Measurements from ENCODE around the gene RPRD2.

RPRD2 gene

DNA sequence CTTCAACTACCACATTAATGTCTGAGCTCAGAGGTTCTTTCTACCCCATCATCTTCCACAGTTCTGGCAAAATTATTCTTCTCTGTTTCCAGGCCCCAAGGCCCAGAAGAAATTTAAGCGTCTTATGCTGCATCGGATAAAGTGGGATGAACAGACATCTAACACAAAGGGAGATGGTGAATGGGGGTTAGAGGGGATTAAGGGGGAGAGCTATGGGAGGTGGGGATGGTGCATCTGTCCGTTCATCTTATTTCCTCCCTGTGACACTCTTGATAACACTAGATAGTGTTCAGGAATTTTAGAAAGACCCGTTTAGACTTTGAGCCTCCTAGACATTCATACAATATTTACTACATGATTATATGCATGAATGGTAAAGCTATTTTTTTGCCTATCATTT, 17.6 kb upstream of the RPRD2 start:
- no peaks in the 10 kb centered on the region for H3K9me3 ChIP-seq
- no peak overlapping the region for H3K27ac ChIP-seq
- H3K4me1 ChIP-seq, result no peaks in the 10 kb centered on the region
- DNase-seq, result no peak
- no peak overlapping the region for H3K4me3 ChIP-seq
- H3K27me3 ChIP-seq, result no peaks in the 10 kb centered on the region
- intact Hi-C loops (cut with DNase I; ENCODE audit: low total_unique reads), result no loop called here
- TF ChIP-seq, protein P1, sequence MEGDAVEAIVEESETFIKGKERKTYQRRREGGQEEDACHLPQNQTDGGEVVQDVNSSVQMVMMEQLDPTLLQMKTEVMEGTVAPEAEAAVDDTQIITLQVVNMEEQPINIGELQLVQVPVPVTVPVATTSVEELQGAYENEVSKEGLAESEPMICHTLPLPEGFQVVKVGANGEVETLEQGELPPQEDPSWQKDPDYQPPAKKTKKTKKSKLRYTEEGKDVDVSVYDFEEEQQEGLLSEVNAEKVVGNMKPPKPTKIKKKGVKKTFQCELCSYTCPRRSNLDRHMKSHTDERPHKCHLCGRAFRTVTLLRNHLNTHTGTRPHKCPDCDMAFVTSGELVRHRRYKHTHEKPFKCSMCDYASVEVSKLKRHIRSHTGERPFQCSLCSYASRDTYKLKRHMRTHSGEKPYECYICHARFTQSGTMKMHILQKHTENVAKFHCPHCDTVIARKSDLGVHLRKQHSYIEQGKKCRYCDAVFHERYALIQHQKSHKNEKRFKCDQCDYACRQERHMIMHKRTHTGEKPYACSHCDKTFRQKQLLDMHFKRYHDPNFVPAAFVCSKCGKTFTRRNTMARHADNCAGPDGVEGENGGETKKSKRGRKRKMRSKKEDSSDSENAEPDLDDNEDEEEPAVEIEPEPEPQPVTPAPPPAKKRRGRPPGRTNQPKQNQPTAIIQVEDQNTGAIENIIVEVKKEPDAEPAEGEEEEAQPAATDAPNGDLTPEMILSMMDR (IDR thresholded peaks at IDR 0.05), result no peak
- peaks cover 84 to 98% (median 90%) of the 10 kb centered on the region in 3 donors for H3K36me3 ChIP-seq

DNA sequence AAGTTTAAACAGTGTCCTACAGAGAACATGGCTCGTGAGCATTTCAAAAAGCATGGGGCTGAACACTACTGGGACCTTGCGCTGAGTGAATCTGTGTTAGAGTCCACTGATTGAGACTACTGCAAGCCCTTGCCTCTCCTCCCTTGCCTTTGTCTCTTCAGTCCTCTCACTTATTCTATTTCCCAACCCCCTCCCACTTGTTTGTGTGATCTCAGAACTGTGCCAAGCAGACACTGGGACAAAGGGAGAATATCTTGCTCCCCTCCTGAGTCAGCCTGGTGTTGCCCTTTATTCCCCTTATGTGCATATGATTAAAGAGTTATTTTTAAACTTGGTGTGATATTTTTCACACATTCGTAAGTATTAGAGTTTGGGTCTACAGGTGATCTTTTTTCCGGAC, 11.1 kb upstream of the RPRD2 start:
- H3K4me3 ChIP-seq, result no peak overlapping the region
- no peaks in the 10 kb centered on the region for H3K27me3 ChIP-seq
- no peak overlapping the region for H3K27ac ChIP-seq
- no peaks in the 10 kb centered on the region for H3K9me3 ChIP-seq
- intact Hi-C loops (cut with DNase I; ENCODE audit: low total_unique reads), result no loop called here
- H3K4me1 ChIP-seq, result no peaks in the 10 kb centered on the region
- TF ChIP-seq, protein P1 (IDR thresholded peaks at IDR 0.05), result no peak
- no peak for DNase-seq
- H3K36me3 ChIP-seq, result peaks cover 63 to 93% (median 63%) of the 10 kb centered on the region in 3 donors

DNA sequence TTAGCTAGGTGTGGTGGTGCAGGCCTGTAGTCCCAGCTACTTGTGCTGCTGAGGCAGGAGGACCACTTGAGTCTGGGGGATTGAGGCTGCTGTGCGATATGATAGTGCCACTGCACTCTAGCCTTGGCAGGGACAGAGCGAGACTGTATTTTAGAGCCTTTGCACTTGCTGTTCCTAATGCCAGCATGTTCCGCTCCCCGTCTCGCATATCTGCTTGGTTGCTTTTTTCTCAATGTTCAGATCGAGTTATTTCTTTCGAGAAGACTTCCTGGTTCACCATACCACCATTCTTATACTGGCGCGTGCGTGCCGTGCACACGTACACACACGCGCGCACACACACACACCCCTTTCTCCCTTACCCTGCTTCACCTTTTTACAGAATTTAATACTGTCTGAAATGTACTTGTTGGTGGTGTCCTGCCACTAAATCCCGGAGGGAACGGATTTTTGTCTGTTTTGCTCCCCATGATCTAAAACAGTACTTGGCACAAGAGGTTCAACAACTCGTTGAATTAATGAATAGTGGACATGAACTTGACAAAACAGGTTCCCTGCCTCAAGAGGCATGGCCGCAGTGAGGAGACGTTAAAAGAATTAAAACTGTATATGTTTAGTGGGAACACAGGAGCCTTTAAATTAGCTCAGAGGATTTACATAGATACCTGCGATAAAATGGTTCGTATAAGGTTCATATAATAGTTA, 1.1 kb upstream of the RPRD2 start:
- Histone ChIP-seq H3K4me1 (peaks cover 0 to 8% (median 0%) of the 10 kb centered on the region in 4 donors), H3K27me3 (no peaks in the 10 kb centered on the region), H3K4me3 (peak overlapping the region; percentile 69 to 83), H3K36me3 (peaks cover 0 to 8% (median 0%) of the 10 kb centered on the region in 3 donors), H3K9me3 (no peaks in the 10 kb centered on the region), H3K27ac (peak overlapping the region; percentile 92 to 95)
- no peak for DNase-seq
- intact Hi-C loops (cut with DNase I; ENCODE audit: low total_unique reads), result no loop called here
- TF ChIP-seq, protein P1 (IDR thresholded peaks at IDR 0.05), result no peak

DNA sequence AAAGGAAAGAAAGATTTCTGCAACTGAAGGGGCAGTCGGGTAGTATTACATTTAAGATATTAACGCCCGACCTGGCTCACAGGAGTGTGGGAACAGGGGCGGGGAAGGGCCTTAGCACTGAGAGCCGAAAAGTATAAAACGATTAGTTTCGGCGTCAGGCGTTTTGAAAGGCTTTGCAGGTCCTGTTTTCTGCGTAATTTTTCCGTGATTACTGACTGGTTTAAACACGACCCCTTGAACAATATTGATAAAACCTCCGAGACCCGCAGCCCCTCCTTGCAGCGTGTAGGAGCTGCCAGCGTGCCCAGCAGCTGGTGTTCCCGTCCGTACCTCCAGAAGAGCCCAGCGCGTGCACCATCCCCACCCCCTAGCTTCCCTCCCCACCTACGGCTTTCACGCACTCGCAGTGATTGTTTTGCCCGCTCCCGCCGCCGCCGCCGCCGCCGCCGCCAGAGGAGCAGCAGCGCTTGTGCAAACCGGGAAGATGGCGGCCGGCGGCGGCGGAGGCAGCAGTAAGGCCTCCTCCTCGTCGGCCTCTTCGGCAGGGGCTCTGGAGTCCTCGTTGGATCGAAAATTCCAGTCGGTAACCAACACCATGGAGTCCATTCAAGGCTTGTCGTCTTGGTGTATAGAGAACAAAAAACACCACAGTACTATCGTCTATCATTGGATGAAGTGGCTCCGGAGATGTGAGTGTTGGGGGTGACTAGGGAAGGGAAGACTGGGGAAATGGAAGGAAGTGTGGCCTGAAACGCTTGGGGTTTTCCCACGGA, 470 bp downstream of the RPRD2 start:
- Histone ChIP-seq H3K27ac (peak overlapping the region; percentile 92 to 95), H3K36me3 (no peaks in the 10 kb centered on the region), H3K27me3 (no peaks in the 10 kb centered on the region), H3K9me3 (no peaks in the 10 kb centered on the region), H3K4me3 (peak overlapping the region; percentile 69 to 83), H3K4me1 (peaks cover 0 to 19% (median 0%) of the 10 kb centered on the region in 4 donors)
- DNase-seq, result peak; percentile 74 to 87
- intact Hi-C loops (cut with DNase I; ENCODE audit: low total_unique reads), result loop anchor here (5.0 kb wide), 1 partner anchor 263 kb away; the partner anchor contains the start of gene ENSA
- TF ChIP-seq, protein P1 (IDR thresholded peaks at IDR 0.05), result peak; percentile 14 to 25

DNA sequence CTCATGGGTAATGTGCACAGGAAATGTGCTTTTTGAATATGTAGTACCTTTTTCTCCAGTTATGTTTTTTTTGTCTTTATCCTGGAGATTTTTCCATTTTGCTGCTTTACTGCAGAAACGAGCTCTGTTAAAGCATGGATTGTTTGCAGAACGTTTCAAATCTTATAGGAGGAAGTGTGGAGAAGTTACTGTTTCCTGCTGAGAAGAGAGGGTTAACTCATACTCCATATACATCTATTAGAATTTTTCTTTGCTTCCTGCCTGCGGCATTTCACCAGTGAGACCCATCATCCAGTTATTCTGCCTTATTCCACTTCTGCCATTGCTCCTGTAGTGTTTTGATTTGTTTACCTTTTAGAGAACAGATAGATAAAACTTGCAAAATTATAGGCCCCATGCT, 2.0 kb downstream of the RPRD2 start:
- Histone ChIP-seq H3K9me3 (no peaks in the 10 kb centered on the region), H3K4me1 (peaks cover 0 to 24% (median 0%) of the 10 kb centered on the region in 4 donors), H3K27me3 (no peaks in the 10 kb centered on the region), H3K27ac (peak overlapping the region; percentile 92 to 95), H3K4me3 (peak overlapping the region; percentile 69 to 83), H3K36me3 (no peaks in the 10 kb centered on the region)
- TF ChIP-seq, protein P1 (IDR thresholded peaks at IDR 0.05), result no peak
- intact Hi-C loops (cut with DNase I; ENCODE audit: low total_unique reads), result loop anchor here (5.0 kb wide), 1 partner anchor 261 kb away; the partner anchor contains the start of gene ENSA
- DNase-seq, result no peak
